T-helper 1 cell (primary cell): Measurements from ENCODE around the gene SIRT4.

Source experiments
- DNase-seq, 5 donors: peaks; one replicate each; pipeline ENCODE4 v3.0.0-alpha.2; 2012 to 2020
- total RNA-seq, 4 donors: gene quantifications; one replicate each; lab custom pipeline; 2026; lab: John Stamatoyannopoulos, UW

The SIRT4 gene, protein sequence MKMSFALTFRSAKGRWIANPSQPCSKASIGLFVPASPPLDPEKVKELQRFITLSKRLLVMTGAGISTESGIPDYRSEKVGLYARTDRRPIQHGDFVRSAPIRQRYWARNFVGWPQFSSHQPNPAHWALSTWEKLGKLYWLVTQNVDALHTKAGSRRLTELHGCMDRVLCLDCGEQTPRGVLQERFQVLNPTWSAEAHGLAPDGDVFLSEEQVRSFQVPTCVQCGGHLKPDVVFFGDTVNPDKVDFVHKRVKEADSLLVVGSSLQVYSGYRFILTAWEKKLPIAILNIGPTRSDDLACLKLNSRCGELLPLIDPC
- total RNA-seq, result 0.47 to 1.3 (median 0.96) reads per million in 4 donors

DNA sequence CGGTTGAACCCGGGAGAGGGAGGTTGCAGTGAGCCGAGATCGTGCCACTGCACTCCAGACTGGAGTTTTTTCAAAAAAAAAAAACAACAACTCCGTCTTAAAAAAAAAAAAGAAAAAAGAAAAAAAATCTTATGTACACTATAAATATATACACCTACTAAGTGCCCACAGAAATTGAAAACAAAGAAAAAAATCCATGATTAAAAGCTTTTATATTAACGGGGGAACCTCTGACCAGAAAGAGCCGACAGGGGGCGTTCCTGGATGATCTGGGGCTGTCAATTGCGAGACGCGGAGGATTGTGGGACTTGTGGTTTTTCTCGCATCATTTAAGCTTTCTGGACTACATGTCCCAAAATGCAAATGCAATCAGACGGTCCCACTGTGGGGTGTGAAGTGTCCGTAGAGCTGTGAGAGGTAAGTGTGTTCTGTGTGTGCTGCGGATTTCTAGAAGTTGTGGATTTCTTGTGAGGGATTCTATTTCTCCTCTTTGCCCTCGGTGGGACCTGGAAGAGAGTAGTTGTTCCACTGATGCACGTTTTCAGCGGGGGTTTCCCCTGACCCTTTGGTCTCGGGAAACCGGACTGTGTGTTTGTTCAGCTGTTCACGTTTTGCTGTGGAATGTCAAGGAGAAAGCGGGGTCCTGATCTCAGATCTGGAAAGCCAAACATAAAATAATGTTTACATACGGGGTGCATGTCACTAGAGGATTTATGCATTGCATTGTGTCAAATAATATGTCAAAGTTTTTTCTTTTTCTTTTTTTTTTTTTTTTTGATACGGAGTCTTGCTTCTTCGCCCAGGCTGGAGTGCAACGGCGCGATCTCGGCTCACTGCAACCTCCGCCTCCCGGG lies at the start of gene SIRT4:
Gene SIRT4, plus strand, starts transcription at position 360 of the 854 bp plus-strand sequence. CDS start 1,241 bp downstream, outside the sequence.
- peak; percentile 70 to 92 (median 86) for DNase-seq

DNA sequence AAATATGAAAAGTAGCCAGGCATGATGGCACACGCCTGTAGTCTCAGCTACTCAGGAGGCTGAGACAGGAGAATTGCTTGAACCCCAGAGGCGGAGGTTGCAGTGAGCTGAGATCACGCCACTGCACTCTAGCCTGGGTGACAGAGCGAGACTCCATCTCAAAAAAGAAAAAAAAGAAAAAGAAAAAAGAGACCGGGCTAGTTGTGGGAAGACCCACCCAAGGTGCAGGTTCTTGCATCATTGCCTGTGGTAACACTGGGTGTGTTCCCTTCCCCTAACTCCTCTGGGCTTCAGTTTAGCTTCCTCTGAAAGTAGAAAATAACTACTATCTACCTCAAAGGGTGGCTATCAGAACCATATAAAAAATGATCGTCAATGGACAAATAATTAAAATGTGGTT lies 48.8 kb upstream of the SIRT4 start:
- DNase-seq, result peak in 3 of 5 donors; percentile 26 to 88 (median 43)

DNA sequence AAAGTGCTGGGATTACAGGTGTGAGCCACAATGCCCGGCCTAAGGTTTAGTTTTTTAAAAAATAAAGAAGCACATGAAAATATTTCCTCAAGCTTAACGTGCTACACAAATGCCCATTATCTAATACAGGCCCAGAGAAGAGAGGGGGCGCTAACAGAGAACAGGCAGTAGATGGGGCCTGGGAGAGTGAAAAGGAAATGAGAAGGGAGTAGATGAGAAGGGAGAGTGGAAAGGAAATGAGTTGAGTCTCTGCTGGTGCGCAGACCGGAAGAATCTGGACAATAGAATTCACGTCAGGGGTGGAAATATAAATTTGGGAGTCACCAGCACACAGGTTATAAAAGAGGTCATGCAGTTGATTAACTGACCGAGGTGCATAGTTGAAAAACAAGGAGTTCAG lies 47.3 kb upstream of the SIRT4 start:
- DNase-seq, result peak in 1 of 5 donors; percentile 37

DNA sequence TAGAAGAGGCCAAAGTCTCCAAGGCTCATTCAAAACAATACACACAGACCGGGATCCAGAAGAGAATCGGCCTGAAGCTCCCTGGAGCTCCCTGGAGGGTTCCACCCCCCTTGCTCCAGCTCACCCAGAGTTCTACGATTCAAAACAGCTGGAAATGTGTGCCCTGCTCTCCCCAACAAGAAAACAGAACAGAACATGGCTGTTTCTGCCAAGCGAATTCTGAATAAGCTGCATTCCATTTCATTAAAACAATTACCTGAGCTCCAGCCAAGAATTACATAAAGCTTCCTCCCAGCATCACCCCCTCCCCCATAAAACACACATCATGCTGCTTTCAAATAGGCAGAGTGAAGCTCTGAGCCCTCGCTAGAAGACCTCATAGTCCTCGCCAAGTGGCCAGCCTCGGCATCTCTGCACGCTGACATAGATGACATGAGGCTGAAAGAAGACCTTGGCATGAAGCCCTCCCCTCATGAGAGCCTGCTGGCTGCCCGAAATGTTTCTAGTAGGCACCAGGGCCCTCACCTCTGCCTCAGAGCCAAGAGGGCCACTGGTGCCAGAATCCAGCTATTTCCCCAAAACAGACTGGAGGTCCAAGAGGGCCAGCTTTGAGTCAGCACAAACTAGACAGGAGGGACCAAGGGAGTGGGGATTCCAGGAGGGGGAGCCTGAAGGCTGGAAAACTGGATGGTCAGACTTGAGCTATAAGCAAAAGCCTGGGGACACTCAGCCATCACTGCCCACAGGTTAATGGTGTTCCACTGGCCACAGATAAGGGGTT lies 44.9 kb upstream of the SIRT4 start:
- no peak for DNase-seq

DNA sequence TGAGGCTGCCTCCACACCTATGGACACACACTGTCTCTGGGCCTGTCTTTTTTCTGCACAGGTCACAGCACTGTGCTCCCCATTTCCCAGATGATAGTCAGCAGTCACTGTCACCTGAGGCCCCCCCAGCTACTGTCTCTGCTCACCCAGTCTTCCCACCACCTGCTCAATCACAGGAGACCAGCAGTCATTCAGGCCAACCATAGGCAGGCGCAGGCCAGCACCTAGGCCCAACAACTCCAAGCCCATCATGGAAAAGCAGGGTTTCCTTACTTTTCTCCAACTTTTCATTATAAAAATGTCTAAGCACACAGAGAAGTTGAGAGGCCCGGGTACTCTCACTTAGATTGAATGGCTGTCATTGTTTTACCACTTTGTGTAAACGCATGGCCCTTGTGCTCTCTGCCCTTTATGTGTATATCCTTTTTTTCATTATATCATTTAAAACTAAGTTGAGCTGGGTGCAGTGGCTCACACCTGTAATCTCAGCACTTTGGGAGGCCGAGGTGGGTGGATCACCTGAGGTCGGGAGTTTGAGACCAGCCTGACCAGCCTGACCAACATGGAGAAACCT lies 43.7 kb upstream of the SIRT4 start:
- no peak for DNase-seq

DNA sequence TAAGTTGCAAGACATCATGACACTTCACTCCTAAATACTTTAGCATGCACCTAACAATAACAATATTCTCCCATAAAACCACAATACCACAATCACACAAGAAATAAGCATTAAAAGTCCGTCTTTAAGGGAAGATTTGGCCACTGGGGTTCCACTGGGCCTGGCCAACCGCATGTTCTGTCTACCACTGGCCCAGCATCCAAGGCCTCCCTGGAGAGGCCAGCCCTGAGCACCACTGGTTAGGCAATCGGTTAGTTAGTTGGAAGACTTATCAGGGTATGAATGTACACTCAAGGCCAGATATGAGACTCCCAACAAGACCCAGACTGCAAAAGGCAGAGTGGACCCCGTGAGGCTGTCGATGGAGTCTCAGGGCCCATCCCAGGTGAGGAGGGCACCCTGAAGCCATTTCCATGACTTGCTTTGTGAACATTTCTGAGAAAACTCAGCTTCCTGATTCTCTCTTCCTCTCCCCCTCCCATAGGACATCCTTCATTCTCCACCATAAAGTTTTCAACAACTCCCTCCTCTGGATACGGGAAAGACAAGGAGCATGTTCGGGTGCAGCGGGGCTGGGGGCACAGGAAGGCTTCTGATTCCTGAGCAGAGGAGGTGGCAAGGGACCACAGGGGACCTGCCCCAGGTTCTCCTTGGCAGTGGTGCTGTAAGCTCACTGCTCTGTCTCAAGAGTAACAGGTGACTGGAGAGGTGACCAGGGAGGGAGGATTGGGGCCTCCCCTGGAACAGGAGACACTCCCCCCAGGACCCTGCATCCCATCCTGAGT lies 42.5 kb upstream of the SIRT4 start:
- no peak for DNase-seq

DNA sequence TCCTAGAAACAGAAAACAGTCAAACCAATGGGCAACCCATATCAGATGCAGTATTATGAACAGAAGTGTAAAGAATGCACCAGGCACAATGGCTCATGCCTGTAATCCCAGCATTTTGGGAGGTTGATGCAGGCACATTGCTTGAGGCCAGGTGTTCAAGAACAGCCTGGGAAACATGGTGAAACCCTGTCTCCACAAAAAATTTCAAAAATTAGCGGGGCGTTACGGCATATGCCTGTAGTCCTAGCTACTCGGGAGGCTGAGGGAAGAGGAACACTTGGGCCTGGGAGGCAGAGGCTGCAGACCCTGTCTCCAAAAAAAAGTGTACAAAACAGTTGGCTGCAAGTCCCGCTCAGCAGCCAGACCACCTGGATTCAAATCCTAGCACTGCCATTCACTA lies 41.5 kb upstream of the SIRT4 start:
- no peak for DNase-seq

DNA sequence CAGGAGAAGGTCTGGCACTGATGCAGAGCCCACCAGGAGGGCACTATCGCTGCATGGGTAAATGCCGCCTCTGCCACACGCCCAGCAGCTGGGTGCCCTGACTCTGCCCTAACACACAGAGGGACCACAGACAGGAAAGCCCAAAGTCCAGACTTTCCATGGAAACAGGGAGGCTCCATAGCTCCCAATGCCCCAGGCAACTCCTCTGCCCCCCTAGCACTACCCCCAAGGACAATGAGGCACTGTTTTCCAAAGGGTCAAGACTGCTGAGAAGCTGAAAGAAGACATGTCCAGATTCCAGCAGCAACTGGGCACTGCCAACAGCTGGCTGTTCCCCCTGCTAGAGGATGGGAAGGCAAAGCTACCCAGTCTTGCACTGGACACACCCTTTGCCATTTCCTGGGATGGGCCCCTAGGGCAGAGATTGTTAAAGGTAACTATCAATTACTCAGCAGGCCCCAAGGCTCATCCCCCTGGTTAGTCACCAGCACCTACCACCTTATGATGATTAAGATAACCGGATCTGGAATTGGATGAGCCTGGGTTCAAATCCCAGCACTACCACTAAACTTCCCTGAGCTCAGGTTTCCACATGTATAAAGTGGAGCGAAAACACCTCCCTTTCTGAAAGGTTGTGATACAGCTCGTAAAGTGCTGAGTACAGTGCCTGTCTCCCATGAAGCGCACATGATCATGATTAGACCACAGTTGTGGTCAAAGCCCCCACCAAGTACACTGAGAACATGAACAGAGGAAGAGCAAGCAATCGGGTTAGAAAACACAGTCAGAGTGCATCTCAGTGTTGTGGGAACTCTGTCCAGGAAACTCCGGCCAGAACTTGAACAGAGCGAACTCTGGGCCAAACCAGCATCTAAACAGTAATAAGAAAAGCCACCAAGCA lies 39.9 kb upstream of the SIRT4 start:
- DNase-seq, result no peak

DNA sequence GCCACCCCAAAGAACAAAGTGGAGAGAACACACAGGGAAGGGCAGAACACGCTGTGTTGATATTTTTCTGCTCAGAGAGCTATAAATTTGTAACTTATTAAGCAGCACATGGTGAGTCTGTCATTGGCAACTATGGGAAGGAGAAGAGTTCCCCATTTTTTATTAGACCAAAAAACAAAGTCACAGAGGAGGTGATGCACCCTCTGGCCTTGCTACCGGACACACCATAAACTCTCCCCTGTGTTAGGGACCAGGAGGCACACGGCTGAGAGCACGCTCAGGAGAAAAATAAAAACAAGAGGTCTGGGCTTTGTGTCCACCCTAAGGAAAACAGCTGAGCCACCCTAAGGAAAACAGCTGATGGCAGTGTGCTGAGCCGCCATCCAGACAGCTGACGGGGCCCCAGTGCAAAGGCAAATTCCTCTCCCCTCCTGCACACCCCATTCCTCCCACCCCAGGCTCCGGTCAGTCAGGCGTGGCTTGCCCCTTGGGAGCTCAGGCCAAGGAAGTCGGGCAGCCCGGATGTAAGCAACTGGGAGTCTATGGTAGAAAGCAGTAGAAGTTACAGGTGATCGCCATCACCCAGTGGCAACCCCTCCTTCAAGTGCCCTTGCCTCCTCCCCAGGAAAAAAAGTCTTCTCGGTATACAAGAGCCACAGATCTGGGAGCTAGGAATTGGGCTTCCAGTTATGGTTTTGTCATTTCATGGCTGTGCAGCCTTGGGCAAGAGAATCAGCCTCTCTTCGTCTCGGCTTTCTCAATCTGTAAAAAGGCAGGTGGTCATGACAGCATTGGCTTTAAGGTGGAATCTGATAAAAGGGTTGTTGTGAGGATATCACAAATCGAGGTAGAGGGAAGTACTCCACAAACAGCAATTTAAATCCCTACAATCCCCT lies 39.0 kb upstream of the SIRT4 start:
- DNase-seq, result no peak

DNA sequence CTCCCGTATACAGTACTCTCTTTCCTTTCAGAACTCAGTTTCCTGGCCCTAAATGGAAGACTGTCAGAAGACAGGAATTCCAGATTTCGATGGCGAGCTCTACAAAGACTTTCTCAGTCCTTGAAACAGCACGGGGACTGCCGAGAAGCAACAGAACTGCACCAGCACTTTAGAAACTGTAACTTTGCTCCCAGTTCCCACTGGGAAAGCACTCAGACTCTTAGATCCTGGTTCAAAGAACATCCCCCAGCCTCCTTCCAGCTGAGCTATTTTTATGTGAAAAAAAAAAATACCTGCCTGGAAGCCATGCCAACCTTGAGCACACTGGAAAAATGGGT lies 38.4 kb upstream of the SIRT4 start:
- DNase-seq, result no peak

DNA sequence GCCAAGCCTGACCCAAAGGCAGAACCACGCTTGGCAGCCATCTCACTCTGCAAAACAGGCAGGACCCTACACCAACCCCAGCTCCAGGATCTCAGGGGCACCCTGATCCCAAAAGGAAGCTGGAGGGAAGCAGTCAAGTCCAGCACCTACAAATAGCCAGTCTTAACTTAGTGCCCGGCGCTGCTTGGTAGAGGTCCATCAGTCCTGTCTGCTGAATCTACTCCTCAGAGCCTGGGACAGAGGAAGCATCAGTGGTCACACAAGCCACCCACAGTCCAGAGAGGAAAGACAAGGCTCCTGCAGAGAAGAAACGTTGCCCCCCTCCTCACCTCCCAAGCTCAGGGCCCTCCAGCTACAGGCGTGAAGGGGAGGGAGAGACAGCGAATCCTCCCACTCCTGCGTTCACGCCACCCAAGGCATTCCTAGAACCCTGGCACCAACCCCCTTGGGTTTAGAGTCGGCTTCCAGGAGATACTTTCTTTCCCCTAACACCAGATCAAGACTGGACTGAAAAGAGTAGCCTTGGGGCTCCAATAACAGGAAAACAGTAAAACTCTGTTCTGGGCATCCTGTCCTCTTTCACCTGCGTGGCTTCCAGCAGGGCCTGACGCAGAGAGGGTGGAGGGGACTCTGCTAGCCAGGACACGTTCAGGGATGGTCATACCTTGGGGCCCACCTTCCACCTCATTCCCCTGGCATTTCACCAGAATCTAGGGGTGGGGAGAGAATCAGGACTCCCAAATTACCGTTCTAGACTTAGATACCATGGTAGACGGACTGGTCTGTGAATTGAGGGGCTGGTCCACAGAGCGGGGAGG lies 37.8 kb upstream of the SIRT4 start:
- no peak for DNase-seq

DNA sequence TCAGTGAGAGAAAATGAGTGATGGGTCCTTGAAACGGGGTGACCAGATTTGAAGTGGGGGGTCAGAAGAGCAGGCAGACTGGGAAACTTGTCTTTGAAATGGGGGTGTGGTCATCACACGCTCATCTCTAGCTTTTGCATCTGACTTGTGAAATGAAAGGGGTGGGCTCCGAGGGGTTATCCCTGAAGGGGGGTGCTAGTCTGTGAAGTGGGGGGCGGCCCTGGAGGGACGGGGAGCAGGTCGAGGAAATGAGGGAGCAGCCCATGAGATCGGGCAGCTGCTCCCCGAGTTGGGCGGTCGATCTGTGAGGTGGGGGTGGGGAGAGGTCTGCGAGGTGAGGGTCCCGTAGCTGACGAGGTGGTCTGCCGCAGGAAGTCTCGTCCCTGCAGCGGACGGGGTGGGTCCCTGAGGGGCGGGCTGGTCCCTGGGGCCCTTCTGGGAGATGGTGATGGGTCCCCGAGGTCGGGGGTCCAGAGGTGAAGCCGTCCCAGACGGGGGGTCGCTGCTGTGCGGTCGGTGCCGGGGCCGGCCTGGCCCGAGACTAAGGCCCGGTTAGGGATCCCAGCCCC lies 37.1 kb upstream of the SIRT4 start:
- DNase-seq, result no peak

DNA sequence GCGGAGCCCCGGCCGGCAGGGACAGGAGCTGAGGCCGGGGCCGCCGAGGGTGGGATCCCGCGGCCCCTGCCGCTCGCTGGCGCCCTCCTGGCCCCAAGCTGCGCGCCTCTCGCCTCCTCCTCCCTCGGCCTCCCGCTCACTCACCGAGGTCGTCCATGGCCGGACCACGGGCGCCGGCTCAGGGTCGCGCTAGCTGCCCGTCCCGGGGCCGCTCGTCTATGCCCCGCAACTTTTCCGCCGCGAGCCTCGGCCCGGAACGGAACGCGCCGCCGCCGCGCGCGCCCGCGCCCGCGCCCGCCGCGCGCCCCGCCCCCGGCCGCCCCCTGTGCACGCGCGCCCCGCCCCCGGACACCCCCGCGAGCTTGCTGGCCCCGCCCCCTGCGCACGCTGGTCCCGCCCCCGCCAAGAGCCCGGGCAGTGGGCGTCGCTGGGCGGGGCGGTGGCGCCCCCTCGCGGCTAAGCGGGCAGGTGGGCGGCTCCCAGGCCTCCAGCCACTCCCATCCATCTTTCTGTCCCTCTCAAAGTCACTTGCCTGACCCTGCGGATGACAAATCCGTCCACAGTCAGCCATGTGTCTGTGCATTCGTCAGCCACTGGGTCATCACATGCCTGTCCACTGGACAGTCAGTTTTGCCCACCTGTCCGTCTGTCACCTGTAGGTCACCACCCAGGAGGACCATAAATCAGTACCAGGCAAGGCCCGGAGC lies 36.5 kb upstream of the SIRT4 start, which contains the start of gene PXN:
Gene PXN, minus strand, starts transcription at position 258 of the 707 bp plus-strand sequence. Its CDS starts 101 bp downstream, at position 157.
- DNase-seq, result peak; percentile 84 to 96 (median 87)

DNA sequence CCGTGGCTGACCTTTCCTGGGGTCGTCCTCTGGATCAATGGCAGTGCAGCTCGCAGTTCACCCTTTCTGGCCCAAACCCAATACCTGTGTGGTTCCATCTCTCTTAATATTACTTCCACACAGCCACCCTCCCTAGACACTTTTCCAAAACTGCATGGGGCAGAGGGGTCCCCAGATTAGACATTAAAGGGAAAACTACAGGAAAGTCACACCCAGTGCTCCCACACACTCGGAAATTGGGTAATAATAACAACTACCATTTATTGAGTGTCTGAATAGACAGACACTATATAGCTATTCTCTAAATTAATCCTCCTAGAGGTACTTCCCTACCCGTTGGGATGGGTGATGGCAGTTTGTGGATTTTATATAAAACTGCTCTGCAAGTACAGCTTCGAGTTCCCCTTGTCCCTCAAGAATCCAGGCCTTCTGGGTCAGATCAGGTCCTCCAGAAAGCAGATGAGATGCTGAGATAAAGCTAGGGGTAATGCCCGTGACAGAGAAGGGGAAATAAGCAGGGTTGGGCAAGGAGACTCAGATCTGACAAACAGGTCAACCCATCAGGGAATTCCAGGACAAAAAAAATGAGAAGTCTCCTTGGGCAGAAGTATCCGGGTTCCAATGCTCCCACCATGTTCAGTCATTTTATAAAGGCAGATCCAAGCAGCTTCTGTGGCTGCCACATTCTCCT lies 35.8 kb upstream of the SIRT4 start:
- no peak for DNase-seq

DNA sequence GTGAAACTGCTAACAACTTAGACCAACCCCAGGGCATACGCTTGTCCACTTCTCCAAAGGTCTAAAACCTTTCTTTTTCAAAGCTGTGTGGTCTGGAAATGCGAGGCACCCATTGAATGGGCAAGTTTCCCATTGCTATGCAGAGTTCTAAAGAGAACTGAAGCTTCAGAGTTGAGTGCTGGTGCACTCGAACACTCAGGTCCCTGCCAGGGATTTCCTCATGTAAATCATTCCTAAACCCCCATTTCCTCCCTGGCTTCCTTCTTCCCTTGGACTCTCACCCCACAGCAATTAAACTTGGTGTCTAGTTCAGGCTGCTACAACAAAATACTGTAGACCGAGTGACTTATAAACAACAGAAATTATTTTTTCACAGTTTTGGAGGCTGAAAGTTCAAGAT lies 34.4 kb upstream of the SIRT4 start:
- DNase-seq, result no peak

DNA sequence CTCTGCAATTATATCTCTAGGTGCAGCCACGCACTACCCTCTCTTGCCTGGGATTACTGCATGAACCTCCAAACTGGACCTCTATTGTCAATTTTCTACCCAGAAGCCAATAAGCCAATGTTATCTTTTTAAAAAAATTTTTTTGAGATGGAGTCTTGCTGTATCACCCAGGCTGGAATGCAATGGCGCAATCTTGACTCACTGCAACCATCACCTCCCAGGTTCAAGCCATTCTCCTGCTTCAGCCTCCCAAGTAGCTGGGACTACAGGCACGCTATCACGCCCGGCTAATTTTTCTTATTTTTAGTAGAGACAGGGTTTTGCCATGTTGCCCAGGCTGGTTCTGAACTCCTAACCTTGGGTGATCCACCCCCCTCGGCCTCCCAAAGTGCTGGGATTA lies 25.4 kb upstream of the SIRT4 start:
- no peak for DNase-seq
